Bronchial epithelial cell (primary cell): ENCODE measurements around the gene TMEM200B. TPM values are rescaled to one million over a fixed set of nuclear protein-coding genes. Genes with fewer than 3 reads are reported as not detected.
A peak's percentile ranks its signal among the peaks of the same experiment; 100 is the strongest.

Experiments used
- DNase-seq: peaks from one replicate; pipeline ENCODE4 v3.0.0-alpha.2; 2010; ENCODE audit warnings: low read depth
- FAIRE-seq: peaks from 2 replicates; lab custom pipeline; 2011; peaks lifted over from hg19 to GRCh38; lab: Jason Lieb, UNC
- H3K27me3 ChIP-seq: 2 replicates; pipeline ENCODE4 v1.5.1; 2011; ENCODE audit warnings: low read length; ENCODE audit not compliant: control insufficient read depth, insufficient read depth
- H3K36me3 ChIP-seq: 2 replicates; pipeline ENCODE4 v1.5.1; 2011; ENCODE audit warnings: low read length; ENCODE audit not compliant: control insufficient read depth, insufficient read depth
- H3K4me3 ChIP-seq: 2 replicates; pipeline ENCODE4 v1.5.1; 2011; ENCODE audit warnings: mild to moderate bottlenecking, low read depth, low read length, control low read depth
- total RNA-seq: library from RNA; depleted of rRNA; stranded (reverse); fragments of >200 nt; gene quantifications from 2 replicates; pipeline ENCODE4 v1.2.1, GENCODE V29; 2014
- TF ChIP-seq, protein P1 (sequence below): IDR thresholded peaks from 2 replicates; pipeline ENCODE4 v1.5.1; 2011; ENCODE audit warnings: mild to moderate bottlenecking, moderate library complexity, low read length, control low read depth, inconsistent platforms; ENCODE audit not compliant: insufficient read depth, severe bottlenecking

Gene TMEM200B
- 0.77 and 1.1 TPM in 2 replicates for total RNA-seq

DNA sequence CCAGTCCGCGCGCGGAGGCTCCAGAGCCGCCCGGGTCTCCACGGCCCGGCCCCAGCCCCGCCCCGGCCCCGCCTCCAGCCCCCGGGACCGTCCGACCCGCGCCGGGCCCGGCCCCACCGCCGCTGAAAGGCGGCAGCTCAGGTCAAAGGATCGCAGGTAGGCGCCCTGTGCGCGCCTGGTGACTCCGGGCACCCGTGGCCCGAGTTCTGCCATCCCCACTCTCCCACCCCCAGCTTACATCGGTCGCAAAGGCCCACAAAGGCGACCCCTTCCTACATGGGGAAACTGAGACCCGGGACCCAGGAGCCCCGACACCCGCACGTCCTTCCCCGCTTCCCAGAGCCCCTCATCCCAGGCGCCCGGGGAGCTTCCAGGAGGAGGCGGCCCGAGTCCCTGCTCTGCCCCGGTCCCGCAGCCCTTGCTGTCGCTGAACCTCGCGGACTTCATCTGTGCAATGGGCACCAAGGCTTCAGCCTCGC, at the start of gene TMEM200B:
Gene TMEM200B, minus strand, starts transcription at position 17 of the 479 bp plus-strand sequence. CDS start 2,075 bp downstream, outside the sequence.
- DNase-seq, result no peak
- no peak for FAIRE-seq
- Histone ChIP-seq H3K27me3 (peaks cover 17% of the 10 kb centered on the region), H3K4me3 (peak within 1 kb of the TSS; percentile 43), H3K36me3 (no peaks in the 10 kb centered on the region)
- TF ChIP-seq, protein P1, sequence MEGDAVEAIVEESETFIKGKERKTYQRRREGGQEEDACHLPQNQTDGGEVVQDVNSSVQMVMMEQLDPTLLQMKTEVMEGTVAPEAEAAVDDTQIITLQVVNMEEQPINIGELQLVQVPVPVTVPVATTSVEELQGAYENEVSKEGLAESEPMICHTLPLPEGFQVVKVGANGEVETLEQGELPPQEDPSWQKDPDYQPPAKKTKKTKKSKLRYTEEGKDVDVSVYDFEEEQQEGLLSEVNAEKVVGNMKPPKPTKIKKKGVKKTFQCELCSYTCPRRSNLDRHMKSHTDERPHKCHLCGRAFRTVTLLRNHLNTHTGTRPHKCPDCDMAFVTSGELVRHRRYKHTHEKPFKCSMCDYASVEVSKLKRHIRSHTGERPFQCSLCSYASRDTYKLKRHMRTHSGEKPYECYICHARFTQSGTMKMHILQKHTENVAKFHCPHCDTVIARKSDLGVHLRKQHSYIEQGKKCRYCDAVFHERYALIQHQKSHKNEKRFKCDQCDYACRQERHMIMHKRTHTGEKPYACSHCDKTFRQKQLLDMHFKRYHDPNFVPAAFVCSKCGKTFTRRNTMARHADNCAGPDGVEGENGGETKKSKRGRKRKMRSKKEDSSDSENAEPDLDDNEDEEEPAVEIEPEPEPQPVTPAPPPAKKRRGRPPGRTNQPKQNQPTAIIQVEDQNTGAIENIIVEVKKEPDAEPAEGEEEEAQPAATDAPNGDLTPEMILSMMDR, result no peak

GRCh38 chr1:29172415-29172939, 48.8 kb upstream of the TMEM200B start:
- FAIRE-seq, result no peak
- DNase-seq, result no peak
- Histone ChIP-seq H3K4me3 (no peak overlapping the region), H3K27me3 (no peaks in the 10 kb centered on the region), H3K36me3 (peaks cover 7% of the 10 kb centered on the region)
- TF ChIP-seq, protein P1, result no peak

DNA sequence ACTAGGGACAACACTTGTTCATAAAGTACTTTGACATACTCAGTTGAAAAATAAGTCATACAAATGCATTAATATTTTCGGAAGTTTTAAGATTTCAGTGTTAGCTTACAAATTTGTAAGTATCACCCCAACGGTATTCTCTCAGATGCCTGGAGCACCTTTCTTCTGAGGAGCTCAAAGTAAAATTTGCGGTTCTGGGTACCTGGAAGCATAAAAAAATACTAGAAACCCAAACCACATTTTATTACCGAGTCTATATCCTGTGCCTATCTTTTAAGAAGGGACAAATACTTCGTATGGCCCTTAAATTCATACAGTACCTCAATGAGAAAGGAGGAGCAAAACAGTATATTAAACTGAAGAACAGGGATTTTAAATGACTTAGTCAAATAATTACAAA, 47.8 kb upstream of the TMEM200B start:
- FAIRE-seq (no peak), DNase-seq (no peak)

GRCh38 chr1:29171089-29171488, 47.4 kb upstream of the TMEM200B start:
- Histone ChIP-seq H3K4me3 (no peak overlapping the region), H3K27me3 (no peaks in the 10 kb centered on the region), H3K36me3 (peaks cover 10% of the 10 kb centered on the region)
- TF ChIP-seq, protein P1, result no peak
- DNase-seq (no peak), FAIRE-seq (no peak)

More for the DNA sequence above, 47.8 kb upstream of the TMEM200B start:
- Histone ChIP-seq H3K27me3 (no peaks in the 10 kb centered on the region), H3K36me3 (peaks cover 8% of the 10 kb centered on the region), H3K4me3 (no peak overlapping the region)
- TF ChIP-seq, protein P1, result no peak

DNA sequence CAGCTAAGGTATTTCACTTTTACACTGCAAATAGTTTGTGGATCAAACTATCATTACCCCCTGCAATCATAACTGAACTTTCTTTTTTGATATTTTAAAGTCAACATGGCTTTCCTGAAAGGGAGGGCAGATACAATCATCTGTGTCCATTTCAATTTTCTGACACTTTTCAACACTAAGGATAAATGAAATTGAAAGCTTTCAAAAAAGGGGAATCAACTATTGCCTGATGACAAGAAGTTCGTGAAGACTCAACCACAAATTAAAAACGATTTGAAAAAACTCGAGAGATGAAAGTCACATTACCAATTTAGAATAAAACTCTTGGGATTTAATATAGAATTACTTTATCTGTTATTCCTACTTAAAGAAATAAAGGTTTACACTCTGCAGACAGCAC, 46.3 kb upstream of the TMEM200B start:
- DNase-seq (no peak), FAIRE-seq (no peak)
- H3K36me3 ChIP-seq, result peaks cover 17% of the 10 kb centered on the region
- H3K27me3 ChIP-seq, result no peaks in the 10 kb centered on the region
- TF ChIP-seq, protein P1, result no peak
- no peak overlapping the region for H3K4me3 ChIP-seq

- Histone ChIP-seq H3K36me3 (peaks cover 17% of the 10 kb centered on the region), H3K27me3 (no peaks in the 10 kb centered on the region), H3K4me3 (no peak overlapping the region)
- DNase-seq (no peak), FAIRE-seq (no peak)
- TF ChIP-seq, protein P1, result no peak
Measured at GRCh38 chr1:29167904-29168303, 44.2 kb upstream of the TMEM200B start.
